ENCODE measurements around the gene MGST3. TPM values are rescaled to one million over a fixed set of nuclear protein-coding genes. Genes with fewer than 3 reads are reported as not detected.
"Not testable (repeated sequence)": the region's sequence is repeated elsewhere in the genome, so short reads cannot be mapped to it uniquely, and the experiment has no call there.

The MGST3 gene
- total and polyA plus RNA-seq, 2 of the 13 experiments (the other 11 are each of a cell fraction or from before 2014, with no cell fraction given) = 59.7 to 61.2 TPM

DNA sequence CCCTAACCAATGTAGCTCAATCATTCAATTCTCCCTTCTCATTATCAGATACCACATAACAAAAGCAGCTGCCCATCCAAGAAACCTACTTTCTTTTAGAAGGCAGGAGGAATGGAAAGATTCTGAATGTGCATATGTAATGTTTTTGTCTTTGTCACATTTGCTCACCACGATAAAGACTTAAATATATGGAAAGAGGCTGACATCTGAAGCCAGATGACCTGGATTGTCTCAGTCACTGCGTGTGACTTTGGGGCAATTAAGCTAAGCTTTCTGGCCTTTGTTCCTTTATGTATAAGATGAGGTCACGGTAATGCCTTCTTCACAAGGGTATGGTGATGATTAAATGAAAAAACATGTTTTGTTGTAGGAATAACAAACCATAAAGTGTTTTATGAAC is 44.6 kb upstream of the MGST3 start:
- Histone ChIP-seq H3K79me2 (ENCODE audit: insufficient read depth, low read length) (no peaks in the 10 kb centered on the region), H3K4me3 (replicated peaks in 1 of 3; ENCODE audit: insufficient read depth in 1 of 3, low read depth in 2 of 3, low read length in 3 of 3) (no peak overlapping the region), H2AFZ (ENCODE audit: low read length) (no peak overlapping the region), H3K9me3 (ENCODE audit: low read length) (no peaks in the 10 kb centered on the region), H3K9ac (ENCODE audit: insufficient read depth, low read depth, low read length) (no peak overlapping the region), H4K20me1 (ENCODE audit: insufficient read depth, low read length) (no peaks in the 10 kb centered on the region), H3K4me2 (ENCODE audit: low read depth, low read length) (no peak overlapping the region), H3K4me1 (ENCODE audit: insufficient read depth, low read length) (no peaks in the 10 kb centered on the region), H3K27me3 (ENCODE audit: control insufficient read depth in 1 of 2, insufficient read depth in 2 of 2, low read length in 2 of 2) (no peaks in the 10 kb centered on the region), H3K36me3 (replicated peaks in 1 of 2; ENCODE audit: control insufficient read depth in 1 of 2, insufficient read depth in 2 of 2, low read length in 2 of 2) (no peaks in the 10 kb centered on the region), H3K27ac (ENCODE audit: extremely low read length, insufficient read depth, low read length) (no peak overlapping the region)
- intact Hi-C loops (cut with micrococcal nuclease; ENCODE audit: unreplicated experiment) (no loop called here), in situ Hi-C loops (cut with HindIII; ENCODE audit: extremely low pct_ligation_motif_present, low pct_unique_long_range_greater_than_20kb) (loop anchor here (25.0 kb wide), 1 partner anchor 449 kb away; no protein-coding TSS in a partner anchor)
- TF ChIP-seq KLF11 (CRISPR knock-in tag; IDR thresholded peaks at IDR 0.05) (no peak), KLF13 (CRISPR knock-in tag; IDR thresholded peaks at IDR 0.05) (no peak), ZNF510 (CRISPR knock-in tag; IDR thresholded peaks at IDR 0.05; ENCODE audit: low read depth) (no peak), ZBTB21 (CRISPR knock-in tag; IDR thresholded peaks at IDR 0.05) (no peak), SALL2 (CRISPR knock-in tag; IDR thresholded peaks at IDR 0.05) (no peak)
- ChIA-PET CTCF (ENCODE audit: low intra/inter-chr PET ratio, low total read pairs) (no interaction called here), POLR2A (no interaction called here)
- WGBS (ENCODE audit: low lambda C conversion rate) = 0% methylated on average over 3 of the region's 3 CpGs
- ATAC-seq = no peak
- no peak for FAIRE-seq
- DNase-seq (ENCODE audit: low spot score) = no peak
- no TSS peak for BruUV-seq (replicated peaks)

DNA sequence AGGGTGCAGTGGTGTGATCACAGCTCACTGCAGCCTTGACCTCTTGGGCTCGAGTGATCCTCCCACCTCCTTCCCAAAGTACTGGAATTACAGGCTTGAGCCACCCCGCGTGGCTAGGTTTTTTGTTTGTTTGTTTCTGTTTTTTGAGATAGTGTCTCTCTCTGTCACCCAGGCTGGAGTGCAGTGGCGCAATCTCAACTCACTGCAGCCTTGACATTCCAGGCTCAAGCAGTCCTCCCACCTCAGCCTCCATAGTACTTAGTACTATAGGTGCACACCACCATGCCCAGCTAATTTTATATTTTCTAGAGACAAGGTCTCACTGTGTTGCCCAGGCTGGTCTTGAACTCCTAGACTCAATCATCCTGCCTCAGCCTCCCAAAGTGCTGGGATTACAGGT is 39.6 kb upstream of the MGST3 start:
- H3K4me3 ChIP-seq (replicated peaks in 1 of 3; ENCODE audit: insufficient read depth in 1 of 3, low read depth in 2 of 3, low read length in 3 of 3); DNase-seq (ENCODE audit: low spot score); H3K79me2 ChIP-seq (ENCODE audit: insufficient read depth, low read length); ATAC-seq; BruUV-seq (replicated peaks); H3K9me3 ChIP-seq (ENCODE audit: low read length); H3K27ac ChIP-seq (ENCODE audit: extremely low read length, insufficient read depth, low read length); H3K4me1 ChIP-seq (ENCODE audit: insufficient read depth, low read length); H3K9ac ChIP-seq (ENCODE audit: insufficient read depth, low read depth, low read length); H2AFZ ChIP-seq (ENCODE audit: low read length); FAIRE-seq; H4K20me1 ChIP-seq (ENCODE audit: insufficient read depth, low read length); H3K4me2 ChIP-seq (ENCODE audit: low read depth, low read length); H3K36me3 ChIP-seq (replicated peaks in 1 of 2; ENCODE audit: control insufficient read depth in 1 of 2, insufficient read depth in 2 of 2, low read length in 2 of 2); H3K27me3 ChIP-seq (ENCODE audit: control insufficient read depth in 1 of 2, insufficient read depth in 2 of 2, low read length in 2 of 2): not testable (repeated sequence)
- TF ChIP-seq, protein P1, sequence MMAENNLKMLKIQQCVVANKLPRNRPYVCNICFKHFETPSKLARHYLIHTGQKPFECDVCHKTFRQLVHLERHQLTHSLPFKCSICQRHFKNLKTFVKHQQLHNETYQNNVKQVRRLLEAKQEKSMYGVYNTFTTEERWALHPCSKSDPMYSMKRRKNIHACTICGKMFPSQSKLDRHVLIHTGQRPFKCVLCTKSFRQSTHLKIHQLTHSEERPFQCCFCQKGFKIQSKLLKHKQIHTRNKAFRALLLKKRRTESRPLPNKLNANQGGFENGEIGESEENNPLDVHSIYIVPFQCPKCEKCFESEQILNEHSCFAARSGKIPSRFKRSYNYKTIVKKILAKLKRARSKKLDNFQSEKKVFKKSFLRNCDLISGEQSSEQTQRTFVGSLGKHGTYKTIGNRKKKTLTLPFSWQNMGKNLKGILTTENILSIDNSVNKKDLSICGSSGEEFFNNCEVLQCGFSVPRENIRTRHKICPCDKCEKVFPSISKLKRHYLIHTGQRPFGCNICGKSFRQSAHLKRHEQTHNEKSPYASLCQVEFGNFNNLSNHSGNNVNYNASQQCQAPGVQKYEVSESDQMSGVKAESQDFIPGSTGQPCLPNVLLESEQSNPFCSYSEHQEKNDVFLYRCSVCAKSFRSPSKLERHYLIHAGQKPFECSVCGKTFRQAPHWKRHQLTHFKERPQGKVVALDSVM (CRISPR knock-in tag; IDR thresholded peaks at IDR 0.05) = peak; percentile 90
- peak; percentile 74 for TF ChIP-seq ZNF263 (CRISPR knock-in tag; IDR thresholded peaks at IDR 0.05)
- 9% methylated on average over 4 of the region's 4 CpGs for WGBS (ENCODE audit: low lambda C conversion rate)
- ChIA-PET CTCF (ENCODE audit: low intra/inter-chr PET ratio, low total read pairs) (interaction anchor here (2.8 to 3.7 kb wide), 2 partner anchors 184 to 188 kb away, joined by 32 read pairs; no protein-coding TSS in a partner anchor), POLR2A (interaction anchor here (0.6 kb wide), 1 partner anchor 332 kb away, joined by 3 read pairs; no protein-coding TSS in a partner anchor)
- intact Hi-C loops (cut with micrococcal nuclease; ENCODE audit: unreplicated experiment) (loop anchor here (10.0 kb wide), 1 partner anchor 337 kb away; no protein-coding TSS in a partner anchor), in situ Hi-C loops (cut with HindIII; ENCODE audit: extremely low pct_ligation_motif_present, low pct_unique_long_range_greater_than_20kb) (loop anchor here (5.0 to 25.0 kb wide), 2 partner anchors 189 to 454 kb away; no protein-coding TSS in a partner anchor)
